OCI-LY1 (cell line): ENCODE data around the gene FOXN3.

Source experiments
- H2AFZ ChIP-seq: fragments of 200-600 bp; sonication (generic), shearing (Covaris generic); 2 replicates; pipeline ENCODE4 v1.6.0; 2014; ENCODE audit warnings: antibody characterized with exemption, mild to moderate bottlenecking, low read length
- H3F3A ChIP-seq: fragments of 200-600 bp; sonication (generic), shearing (Covaris generic); 2 replicates; pipeline ENCODE4 v1.6.0; 2014; ENCODE audit warnings: mild to moderate bottlenecking, antibody characterized with exemption, low read length, moderate library complexity; ENCODE audit not compliant: insufficient read depth
- H3K27ac ChIP-seq: fragments of 200-600 bp; sonication (generic); 2 replicates; pipeline ENCODE4 v1.5.1; 2014; ENCODE audit warnings: low read length, mixed run types, mild to moderate bottlenecking, low read depth; ENCODE audit not compliant: poor library complexity, severe bottlenecking
- H3K27me3 ChIP-seq: fragments of 200-600 bp; sonication (generic); 2 replicates; pipeline ENCODE4 v1.6.0; 2014; ENCODE audit warnings: antibody characterized with exemption, mild to moderate bottlenecking, low read length, moderate library complexity; ENCODE audit not compliant: insufficient read depth
- H3K36me3 ChIP-seq: fragments of 200-600 bp; sonication (generic); 2 replicates; pipeline ENCODE4 v1.6.1; 2014; ENCODE audit warnings: mild to moderate bottlenecking, antibody characterized with exemption, low read length, moderate library complexity, mixed read lengths; ENCODE audit not compliant: insufficient read depth
- H3K4me1 ChIP-seq: fragments of 200-600 bp; sonication (generic); 2 replicates; pipeline ENCODE4 v1.5.1; 2014; ENCODE audit warnings: mild to moderate bottlenecking, low read length, moderate library complexity; ENCODE audit not compliant: insufficient read depth, severe bottlenecking
- H3K4me2 ChIP-seq: fragments of 200-600 bp; sonication (generic), shearing (Covaris generic); 2 replicates; pipeline ENCODE4 v1.6.1; 2014; ENCODE audit warnings: low read length
- H3K4me3 ChIP-seq: fragments of 200-600 bp; sonication (generic); 2 replicates; pipeline ENCODE4 v1.5.1; 2014; ENCODE audit warnings: low read length, low read depth, mild to moderate bottlenecking, mixed read lengths; ENCODE audit not compliant: poor library complexity, severe bottlenecking
- H3K79me2 ChIP-seq: fragments of 200-600 bp; shearing (Covaris generic); 2 replicates; pipeline ENCODE4 v1.6.1; 2016; ENCODE audit warnings: mixed run types, low read length, mixed read lengths; ENCODE audit not compliant: insufficient read depth
- H3K9ac ChIP-seq: fragments of 200-600 bp; sonication (generic), shearing (Covaris generic); 2 replicates; pipeline ENCODE4 v1.6.1; 2014; ENCODE audit warnings: mild to moderate bottlenecking, low read length, mixed read lengths
- H3K9me2 ChIP-seq: fragments of 200-600 bp; sonication (generic), shearing (Covaris generic); 2 replicates; pipeline ENCODE4 v1.6.1; 2014; ENCODE audit warnings: low read depth, mild to moderate bottlenecking, low read length, mixed read lengths
- H3K9me3 ChIP-seq: fragments of 200-600 bp; shearing (Covaris generic); 2 replicates; pipeline ENCODE4 v1.6.1; 2014; ENCODE audit warnings: low read length, mixed read lengths
- H4K20me1 ChIP-seq: fragments of 200-600 bp; sonication (generic), shearing (Covaris generic); 2 replicates; pipeline ENCODE4 v1.6.0; 2016; ENCODE audit warnings: mild to moderate bottlenecking, low read length; ENCODE audit not compliant: insufficient read depth
- EZH2 ChIP-seq: fragments of 200-600 bp; sonication (generic), shearing (Covaris generic); IDR thresholded peaks from 2 replicates; pipeline ENCODE4 v1.8.0; 2017; ENCODE audit warnings: borderline replicate concordance, mixed run types, mild to moderate bottlenecking, antibody characterized with exemption, low read length, moderate library complexity, mixed read lengths
- TF ChIP-seq, protein P1 (sequence below): fragments of 200-600 bp; sonication (generic), shearing (Covaris generic); IDR thresholded peaks from 2 replicates; pipeline ENCODE4 v1.5.1; 2017; ENCODE audit warnings: mild to moderate bottlenecking, antibody characterized with exemption, low read length, moderate library complexity, mixed read lengths

Gene FOXN3

DNA sequence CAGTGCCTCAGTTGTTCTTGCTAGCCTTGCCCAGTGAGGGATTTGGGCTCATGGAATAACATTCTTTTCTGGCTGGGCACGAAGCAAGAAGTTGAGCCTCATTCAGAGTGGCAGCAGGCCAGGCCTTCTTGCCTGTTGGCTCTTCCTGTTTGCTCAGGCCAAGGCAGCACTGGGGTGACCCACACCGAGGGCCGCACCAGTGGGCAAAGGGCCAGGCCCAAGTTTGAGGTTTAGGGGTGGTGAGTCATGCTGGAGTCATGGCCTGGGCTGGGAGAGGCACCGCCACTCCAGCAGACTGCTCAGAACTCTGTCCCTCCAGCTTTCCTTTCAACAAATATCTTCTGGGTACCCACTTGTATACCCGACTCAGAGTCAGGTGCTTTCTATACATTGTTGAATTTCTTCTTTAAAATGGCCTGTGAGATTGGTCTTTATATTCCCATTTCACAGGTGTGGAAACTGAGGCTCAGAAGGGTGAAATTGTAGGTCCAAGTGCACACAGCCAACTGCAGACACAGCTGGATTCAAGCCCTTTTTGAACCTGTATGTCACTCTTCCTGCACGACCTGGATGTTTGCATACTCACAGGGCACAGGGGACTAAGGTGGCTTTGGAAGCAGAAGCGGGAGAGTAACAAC, 279.4 kb downstream of the FOXN3 start:
- H3K27me3 ChIP-seq = no peaks in the 10 kb centered on the region; the same call in 1 of the 2 replicates
- H3F3A ChIP-seq = no peaks in the 10 kb centered on the region
- no peaks in the 10 kb centered on the region for H3K79me2 ChIP-seq
- H3K27ac ChIP-seq = no peak overlapping the region
- no peak overlapping the region for H3K4me2 ChIP-seq
- H3K9me2 ChIP-seq = no peaks in the 10 kb centered on the region
- no peaks in the 10 kb centered on the region for H3K36me3 ChIP-seq
- TF ChIP-seq, protein P1, sequence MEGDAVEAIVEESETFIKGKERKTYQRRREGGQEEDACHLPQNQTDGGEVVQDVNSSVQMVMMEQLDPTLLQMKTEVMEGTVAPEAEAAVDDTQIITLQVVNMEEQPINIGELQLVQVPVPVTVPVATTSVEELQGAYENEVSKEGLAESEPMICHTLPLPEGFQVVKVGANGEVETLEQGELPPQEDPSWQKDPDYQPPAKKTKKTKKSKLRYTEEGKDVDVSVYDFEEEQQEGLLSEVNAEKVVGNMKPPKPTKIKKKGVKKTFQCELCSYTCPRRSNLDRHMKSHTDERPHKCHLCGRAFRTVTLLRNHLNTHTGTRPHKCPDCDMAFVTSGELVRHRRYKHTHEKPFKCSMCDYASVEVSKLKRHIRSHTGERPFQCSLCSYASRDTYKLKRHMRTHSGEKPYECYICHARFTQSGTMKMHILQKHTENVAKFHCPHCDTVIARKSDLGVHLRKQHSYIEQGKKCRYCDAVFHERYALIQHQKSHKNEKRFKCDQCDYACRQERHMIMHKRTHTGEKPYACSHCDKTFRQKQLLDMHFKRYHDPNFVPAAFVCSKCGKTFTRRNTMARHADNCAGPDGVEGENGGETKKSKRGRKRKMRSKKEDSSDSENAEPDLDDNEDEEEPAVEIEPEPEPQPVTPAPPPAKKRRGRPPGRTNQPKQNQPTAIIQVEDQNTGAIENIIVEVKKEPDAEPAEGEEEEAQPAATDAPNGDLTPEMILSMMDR = no peak
- TF ChIP-seq EZH2 = no peak
- H2AFZ ChIP-seq = no peak overlapping the region
- H4K20me1 ChIP-seq = no peaks in the 10 kb centered on the region
- H3K4me3 ChIP-seq = no peak overlapping the region
- H3K9me3 ChIP-seq = peaks cover 10% of the 10 kb centered on the region; the same call in 1 of the 2 replicates
- no peak overlapping the region for H3K9ac ChIP-seq
- H3K4me1 ChIP-seq = no peaks in the 10 kb centered on the region

DNA sequence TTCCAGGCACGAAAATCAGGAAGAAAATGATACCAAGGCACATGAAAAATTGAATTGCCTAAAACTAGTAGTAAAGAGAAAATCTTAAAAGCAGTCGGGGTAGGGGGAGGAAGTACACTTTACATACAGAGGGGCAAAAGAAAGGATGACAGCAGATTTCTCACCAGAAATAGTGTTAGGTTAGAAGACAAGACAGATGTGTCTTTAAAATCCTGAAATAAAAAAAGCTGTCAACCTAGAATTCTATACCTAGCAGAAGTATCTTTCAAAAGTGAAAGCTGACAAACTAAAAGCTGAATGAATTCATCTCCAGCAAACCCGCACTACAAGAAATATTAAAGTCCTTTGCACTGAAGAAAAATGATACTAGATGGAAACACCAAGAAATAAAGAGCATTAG, 280.4 kb downstream of the FOXN3 start:
- H3K9me2 ChIP-seq = no peaks in the 10 kb centered on the region
- H3K9ac ChIP-seq = no peak overlapping the region
- H3K4me1 ChIP-seq = no peaks in the 10 kb centered on the region
- H3K4me2 ChIP-seq = no peak overlapping the region
- no peak overlapping the region for H3K27ac ChIP-seq
- TF ChIP-seq, protein P1 = no peak
- TF ChIP-seq EZH2 = no peak
- no peaks in the 10 kb centered on the region for H3K36me3 ChIP-seq
- H3K79me2 ChIP-seq = no peaks in the 10 kb centered on the region
- H3K4me3 ChIP-seq = no peak overlapping the region
- H3K27me3 ChIP-seq = no peaks in the 10 kb centered on the region
- no peaks in the 10 kb centered on the region for H3F3A ChIP-seq
- H4K20me1 ChIP-seq = no peaks in the 10 kb centered on the region
- peaks cover 10% of the 10 kb centered on the region; the same call in 1 of the 2 replicates for H3K9me3 ChIP-seq
- H2AFZ ChIP-seq = no peak overlapping the region

DNA sequence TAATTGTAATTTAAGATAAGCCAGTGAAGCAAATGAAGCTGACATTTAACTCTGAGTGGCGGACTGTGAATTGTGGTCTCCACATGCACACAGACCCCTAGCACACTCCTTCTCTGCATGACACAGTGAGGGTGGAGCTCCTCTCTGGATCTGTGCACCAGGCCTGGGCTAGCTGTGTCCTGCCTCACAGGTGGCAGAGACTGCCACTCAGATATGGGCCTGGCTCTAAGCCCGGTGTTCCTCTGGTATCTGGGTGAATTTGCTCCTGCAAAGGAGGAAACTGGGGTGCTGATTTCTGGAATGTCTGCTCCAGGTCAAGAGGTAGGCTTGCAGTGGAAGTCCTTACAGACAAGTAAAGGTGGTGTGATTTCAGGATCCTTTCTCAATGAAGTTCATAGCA, 282.4 kb downstream of the FOXN3 start:
- Histone ChIP-seq H2AFZ (no peak overlapping the region), H3K27ac (no peak overlapping the region), H3K79me2 (no peaks in the 10 kb centered on the region), H3K4me2 (no peak overlapping the region), H3K4me1 (no peaks in the 10 kb centered on the region), H3K4me3 (no peak overlapping the region), H3K36me3 (no peaks in the 10 kb centered on the region), H3F3A (no peaks in the 10 kb centered on the region), H3K9me2 (no peaks in the 10 kb centered on the region), H3K9me3 (peaks cover 10% of the 10 kb centered on the region; the same call in 1 of the 2 replicates), H3K9ac (no peak overlapping the region), H4K20me1 (no peaks in the 10 kb centered on the region), H3K27me3 (no peaks in the 10 kb centered on the region)
- TF ChIP-seq, protein P1 = no peak
- no peak for TF ChIP-seq EZH2
